ENCODE results near the gene MRPL36.

- no peak for TF ChIP-seq CTCF (IDR thresholded peaks at IDR 0.05; ENCODE audit: extremely low read depth in 1 of 2, insufficient read depth in 1 of 2, low read depth in 1 of 2, low read length in 2 of 2)
- TF ChIP-seq FOS (IDR thresholded peaks at IDR 0.05; ENCODE audit: borderline replicate concordance, insufficient read depth, low read length): no peak
- no peak for TF ChIP-seq MAX (IDR thresholded peaks at IDR 0.05; ENCODE audit: insufficient read depth, insufficient read length)
- no peak for TF ChIP-seq POLR2A (IDR thresholded peaks at IDR 0.05; ENCODE audit: low read depth, low read length)
Observed at GRCh38 chr5:1793966-1794900, 5.4 kb downstream of the MRPL36 start.

Measured in endothelial cell of umbilical vein (primary cell).